ENCODE measurements around the gene SPTBN4.
A peak's percentile ranks its signal among the peaks of the same experiment; 100 is the strongest.
"Not testable (repeated sequence)": the region's sequence is repeated elsewhere in the genome, so short reads cannot be mapped to it uniquely, and the experiment has no call there.

Gene SPTBN4

DNA sequence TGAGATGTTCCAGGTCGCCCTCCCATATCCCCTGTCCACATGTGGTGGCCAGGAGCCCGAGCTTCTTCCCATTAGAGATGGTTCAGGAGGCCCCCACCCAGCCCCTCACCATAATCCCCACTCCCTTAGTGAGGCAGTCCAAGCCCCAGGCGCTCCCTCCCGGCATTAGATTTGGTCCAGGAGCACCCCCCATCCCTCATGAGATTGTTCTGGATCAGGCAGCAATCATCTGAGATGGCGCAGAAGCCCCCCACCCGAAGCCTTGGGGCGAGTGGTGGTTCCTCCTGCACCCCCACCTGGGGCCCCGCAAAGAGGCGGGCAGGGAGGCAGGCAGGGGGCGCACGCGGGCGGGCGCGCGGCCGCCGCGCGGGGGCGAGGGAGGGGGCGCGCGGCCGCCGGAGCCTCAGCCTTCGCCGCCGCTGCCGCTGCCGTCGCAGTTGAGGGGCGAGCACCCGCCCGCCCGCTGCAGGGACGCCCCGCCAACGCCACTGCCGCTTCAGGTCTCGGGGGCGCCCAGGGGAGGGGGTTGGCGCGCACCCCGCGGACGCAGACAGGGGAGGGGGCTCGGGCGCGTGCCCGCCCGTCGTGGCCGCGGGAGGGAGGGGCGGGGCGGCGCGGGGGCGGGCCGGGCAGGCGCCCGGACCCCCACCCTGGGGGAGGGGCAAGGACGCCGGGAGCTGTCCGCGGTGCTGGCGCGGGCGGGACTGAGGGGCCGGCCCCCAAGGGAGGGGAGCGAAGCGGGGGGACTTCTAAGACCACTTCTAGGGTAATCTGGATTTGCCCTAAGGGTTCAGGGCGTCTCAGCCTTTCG, 63.5 kb downstream of the SPTBN4 start:
- DNase-seq = peak in 1 of 5 donors; percentile 24

DNA sequence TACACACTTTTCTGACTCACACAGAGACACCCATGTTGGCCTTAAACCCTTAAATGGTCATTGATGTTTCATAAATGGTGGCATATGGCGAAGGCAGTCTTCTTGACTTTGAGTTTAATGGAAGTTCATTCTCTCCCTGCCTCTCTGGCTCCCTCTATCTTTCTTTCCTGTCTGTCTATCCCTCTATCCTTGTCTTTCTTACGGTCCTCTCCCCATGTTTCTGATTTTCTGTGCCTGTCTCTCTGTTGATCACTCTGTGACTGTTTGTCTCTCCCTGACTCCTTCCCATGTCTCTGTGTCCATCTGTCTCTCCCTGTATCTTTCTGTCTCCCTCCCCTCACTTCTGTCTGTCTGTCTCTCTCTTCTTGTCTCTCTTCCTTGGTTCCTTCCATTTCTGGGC, 66.7 kb downstream of the SPTBN4 start:
- DNase-seq = no peak

- DNase-seq = no peak
Measured at GRCh38 chr19:40534148-40534547, 67.3 kb downstream of the SPTBN4 start.

- DNase-seq = no peak
Measured at GRCh38 chr19:40539070-40539469, 72.3 kb downstream of the SPTBN4 start.

DNA sequence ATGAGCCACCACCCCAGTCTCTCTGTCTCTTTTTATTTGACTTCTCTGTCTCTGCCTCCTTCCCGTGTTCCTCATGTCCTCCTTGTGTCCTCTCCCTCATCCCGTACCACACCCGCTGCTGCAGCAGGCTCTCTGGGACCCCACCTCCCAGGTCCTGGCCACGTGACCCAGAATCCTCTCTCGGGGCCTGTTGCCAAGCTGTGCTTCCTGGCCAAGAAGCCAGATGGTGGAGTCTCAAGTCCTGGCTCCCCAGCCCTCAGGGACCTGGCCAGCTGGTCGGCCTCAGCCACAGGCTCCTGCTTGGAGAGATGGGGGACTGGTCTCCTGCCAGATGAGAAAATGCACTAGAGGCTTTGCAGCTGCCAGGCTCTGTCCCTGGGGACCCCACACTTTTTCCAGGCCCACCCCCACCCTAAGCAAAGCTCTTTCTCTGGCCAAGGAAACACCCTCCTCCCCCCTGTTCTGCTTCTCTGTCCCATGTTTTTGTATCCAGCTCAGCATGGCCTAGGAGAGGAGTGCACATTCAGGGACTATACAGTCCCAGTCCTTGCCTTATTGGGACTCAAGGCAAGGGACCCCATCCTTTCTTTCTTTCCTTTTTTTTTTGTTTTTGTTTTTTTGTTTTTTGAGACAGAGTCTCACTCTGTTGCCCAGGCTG, 75.5 kb downstream of the SPTBN4 start:
- DNase-seq = no peak

- no peak for DNase-seq
Measured at GRCh38 chr19:40543029-40543597, 76.3 kb downstream of the SPTBN4 start.

DNA sequence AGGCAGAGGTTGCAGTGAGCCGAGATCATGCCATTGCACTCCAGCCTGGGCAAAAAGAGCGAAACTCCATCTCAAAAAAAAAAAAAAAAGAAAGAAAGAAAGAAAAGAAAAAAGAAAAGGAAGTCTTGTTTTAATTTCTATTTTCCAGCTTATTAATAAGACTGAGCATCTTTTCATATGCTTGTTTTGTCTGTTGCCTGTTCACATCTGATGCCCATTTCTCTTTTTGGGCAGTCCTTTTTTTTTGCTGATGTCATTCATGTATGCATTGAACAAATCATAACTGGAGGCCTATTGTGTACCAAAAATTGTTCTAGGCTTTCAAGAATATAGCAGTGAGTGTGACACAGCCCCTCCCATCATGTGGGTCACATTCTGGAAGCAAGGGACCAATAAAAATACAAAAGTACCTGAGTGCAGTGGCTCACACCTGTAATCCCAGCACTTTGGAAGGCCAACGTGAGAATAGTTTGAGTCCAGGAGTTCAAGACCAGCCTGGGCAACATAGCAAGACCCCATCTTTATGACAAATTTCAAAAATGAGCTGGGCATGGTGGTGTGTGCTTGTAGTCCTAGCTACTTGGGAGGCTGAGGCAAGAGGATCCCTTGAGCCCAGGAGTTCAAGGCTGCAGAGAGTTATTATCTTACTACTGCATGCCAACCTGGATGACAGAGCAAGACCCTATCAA, 79.5 kb downstream of the SPTBN4 start:
- DNase-seq = not testable (repeated sequence)

DNA sequence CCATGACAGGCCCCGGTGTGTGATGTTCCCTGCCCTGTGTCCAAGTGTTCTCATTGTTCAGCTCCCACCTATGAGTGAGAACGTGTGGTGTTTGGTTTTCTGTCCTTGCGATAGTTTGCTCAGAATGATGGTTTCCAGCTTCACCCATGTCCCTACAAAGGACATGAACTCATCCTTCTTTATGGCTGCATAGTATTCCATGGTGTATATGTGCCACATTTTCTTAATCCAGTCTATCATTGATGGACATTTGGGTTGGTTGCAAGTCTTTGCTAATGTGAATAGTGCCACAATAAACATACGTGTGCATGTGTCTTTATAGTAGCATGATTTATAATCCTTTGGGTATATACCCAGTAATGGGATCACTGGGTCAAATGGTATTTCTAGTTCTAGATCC, 80.4 kb downstream of the SPTBN4 start:
- DNase-seq = not testable (repeated sequence)

- DNase-seq = no peak
Measured at GRCh38 chr19:40547836-40548235, 81.0 kb downstream of the SPTBN4 start.

DNA sequence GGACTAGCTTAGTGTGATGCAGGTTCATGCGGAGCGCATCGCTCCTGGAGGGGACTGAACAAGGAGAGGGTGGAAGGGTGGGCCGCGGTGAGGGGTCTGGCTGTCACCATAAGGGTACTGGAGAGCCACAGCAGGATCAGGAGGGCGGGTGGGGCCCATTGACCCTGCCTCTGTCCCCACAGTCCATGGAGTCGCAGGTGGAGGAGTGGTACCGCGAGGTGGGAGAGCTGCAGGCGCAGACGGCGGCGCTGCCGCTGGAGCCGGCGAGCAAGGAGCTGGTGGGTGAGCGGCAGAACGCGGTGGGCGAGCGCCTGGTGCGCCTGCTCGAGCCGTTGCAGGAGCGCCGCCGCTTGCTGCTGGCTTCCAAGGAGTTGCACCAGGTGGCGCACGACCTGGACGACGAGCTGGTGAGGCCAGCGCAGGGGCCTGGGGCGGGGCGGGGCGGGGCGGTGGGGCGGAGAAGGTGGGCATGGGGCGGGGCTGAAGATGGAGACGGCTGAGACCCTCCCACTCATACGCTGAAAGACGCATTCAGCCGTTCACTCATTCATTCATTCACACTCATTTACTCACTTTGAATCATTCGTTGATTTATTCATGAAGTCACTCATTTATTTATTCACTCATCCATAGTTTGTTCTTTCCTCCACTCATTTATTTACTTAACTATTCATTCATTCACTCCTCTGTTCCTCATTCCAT, 82.4 kb downstream of the SPTBN4 start:
- DNase-seq = peak; percentile 47 to 64 (median 55)

DNA sequence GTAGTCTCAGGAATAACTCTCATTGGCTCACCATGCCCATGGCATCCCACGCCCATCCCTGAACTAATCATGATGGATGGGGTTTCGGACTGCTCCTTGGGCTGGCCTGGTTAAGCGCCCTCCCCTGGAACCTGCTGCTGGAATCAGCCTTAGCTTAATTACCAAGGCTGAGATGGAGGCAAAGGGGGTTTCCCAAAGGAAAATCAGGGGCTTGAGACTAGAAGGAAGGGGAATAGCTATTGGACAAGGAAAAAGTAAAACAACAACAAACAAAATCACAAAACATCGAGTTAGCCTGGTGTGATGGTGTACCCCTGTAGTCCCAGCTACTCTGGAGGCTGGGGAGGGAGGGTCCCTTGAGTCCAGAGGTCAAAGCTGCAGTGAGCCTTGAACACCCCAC, 84.2 kb downstream of the SPTBN4 start:
- no peak for DNase-seq

- DNase-seq = no peak
Measured at GRCh38 chr19:40552848-40553247, 86.0 kb downstream of the SPTBN4 start.

GRCh38 chr19:40553885-40554857, 87.4 kb downstream of the SPTBN4 start:
- DNase-seq = no peak

DNA sequence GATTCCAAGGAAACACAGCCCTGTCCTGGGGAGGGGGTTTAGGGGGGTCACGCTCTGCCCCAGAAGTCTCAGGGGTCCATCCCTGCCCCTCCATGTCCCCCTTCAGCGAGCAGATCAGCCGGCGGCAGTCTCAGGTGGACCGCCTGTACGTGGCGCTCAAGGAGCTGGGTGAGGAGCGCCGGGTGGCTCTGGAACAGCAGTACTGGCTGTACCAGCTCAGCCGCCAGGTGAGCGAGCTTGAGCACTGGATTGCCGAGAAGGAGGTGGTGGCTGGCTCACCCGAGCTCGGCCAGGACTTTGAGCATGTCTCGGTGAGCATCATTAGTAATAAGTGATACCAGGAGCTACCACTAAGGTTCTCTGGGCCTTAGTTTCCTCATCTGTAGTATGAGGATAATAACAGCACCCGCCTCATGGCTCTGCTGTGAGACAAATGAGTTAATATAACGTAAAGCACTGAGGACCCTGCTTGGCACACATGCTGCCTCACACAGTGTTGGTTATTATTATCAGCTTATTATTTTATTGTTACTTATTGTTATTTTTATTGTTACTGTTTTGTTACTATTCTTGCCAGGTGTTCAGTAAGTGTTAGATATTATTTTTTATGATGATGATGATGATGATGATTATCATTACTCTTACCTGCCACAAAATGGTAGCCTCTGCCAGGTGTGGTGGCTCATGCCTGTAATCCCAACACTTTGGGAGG, 89.3 kb downstream of the SPTBN4 start:
- no peak for DNase-seq

DNA sequence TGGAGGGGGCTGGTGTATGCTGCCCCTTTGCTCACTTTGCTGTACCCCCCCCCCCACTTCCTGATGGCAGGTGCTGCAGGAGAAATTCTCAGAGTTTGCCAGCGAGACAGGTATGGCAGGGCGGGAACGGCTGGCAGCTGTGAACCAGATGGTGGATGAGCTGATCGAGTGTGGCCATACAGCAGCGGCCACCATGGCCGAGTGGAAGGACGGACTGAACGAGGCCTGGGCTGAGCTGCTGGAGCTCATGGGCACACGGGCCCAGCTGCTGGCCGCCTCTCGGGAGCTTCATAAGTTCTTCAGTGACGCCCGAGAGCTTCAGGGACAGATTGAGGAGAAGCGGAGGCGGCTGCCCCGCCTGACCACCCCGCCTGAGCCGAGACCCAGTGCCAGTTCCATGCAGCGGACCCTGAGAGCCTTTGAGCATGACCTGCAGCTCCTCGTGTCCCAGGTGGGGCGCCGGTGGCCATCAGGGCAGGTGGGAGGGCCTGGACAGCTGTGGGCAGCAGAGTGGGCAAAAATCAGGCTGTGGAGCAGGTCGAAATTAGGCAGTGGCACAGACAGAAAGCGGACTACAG, 90.2 kb downstream of the SPTBN4 start:
- no peak for DNase-seq

GRCh38 chr19:40559394-40559793, 92.6 kb downstream of the SPTBN4 start:
- no peak for DNase-seq

DNA sequence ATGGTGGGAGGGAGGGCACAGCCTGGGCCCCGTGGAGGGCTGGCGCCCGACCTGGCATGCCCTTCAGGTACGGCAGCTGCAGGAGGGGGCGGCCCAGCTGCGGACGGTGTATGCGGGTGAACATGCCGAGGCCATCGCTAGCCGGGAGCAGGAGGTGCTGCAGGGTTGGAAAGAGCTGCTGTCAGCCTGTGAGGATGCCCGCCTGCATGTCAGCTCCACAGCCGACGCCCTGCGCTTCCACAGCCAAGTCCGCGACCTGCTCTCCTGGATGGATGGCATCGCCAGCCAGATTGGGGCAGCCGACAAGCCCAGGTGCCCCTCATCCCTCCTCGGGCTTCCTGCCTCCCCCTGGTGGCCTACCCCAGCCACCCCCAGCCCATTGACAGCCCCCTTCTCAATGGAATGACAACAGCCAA, 93.3 kb downstream of the SPTBN4 start:
- DNase-seq = no peak

GRCh38 chr19:40561947-40562346, 95.1 kb downstream of the SPTBN4 start:
- DNase-seq = no peak

- not testable (repeated sequence) for DNase-seq
Measured at GRCh38 chr19:40564535-40564934, 97.7 kb downstream of the SPTBN4 start.

DNA sequence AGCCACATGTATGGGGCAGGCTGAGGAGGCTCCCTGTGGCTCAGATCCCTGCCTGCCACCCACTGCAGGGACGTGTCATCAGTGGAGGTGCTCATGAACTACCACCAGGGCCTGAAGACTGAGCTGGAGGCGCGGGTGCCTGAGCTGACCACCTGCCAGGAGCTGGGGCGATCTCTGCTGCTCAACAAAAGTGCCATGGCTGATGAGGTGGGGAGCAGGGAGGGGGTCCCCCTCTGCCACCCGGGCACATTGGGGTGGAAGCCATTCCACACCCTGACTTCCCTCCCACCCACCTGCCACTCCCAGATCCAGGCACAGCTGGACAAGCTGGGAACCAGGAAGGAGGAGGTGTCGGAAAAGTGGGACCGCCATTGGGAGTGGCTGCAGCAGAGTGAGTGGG, 98.6 kb downstream of the SPTBN4 start:
- DNase-seq = no peak
